DND-41 (cell line): ENCODE results near the gene FABP2.

ENCODE experiments used
- ATAC-seq: fragments of 200-7000 bp; cut with Tn5 transposase; 3 replicates; pipeline ENCODE4 v1.9.1; 2021; ENCODE audit warnings: low read depth; ENCODE audit not compliant: insufficient read depth
- DNase-seq: peaks from one replicate; pipeline ENCODE4 v3.0.0-alpha.2; 2020
- H2AFZ ChIP-seq: 2 replicates; pipeline ENCODE4 v1.6.0; 2012; ENCODE audit warnings: low read depth, low read length
- H3K27ac ChIP-seq: 2 replicates; pipeline ENCODE4 v1.5.1; 2012; ENCODE audit warnings: low read length, inconsistent platforms
- H3K27me3 ChIP-seq: fragments of 200-600 bp; sonication (generic); 2 replicates; pipeline ENCODE4 v1.6.0; 2012; ENCODE audit warnings: low read length, mild to moderate bottlenecking, inconsistent platforms; ENCODE audit not compliant: insufficient read depth, poor library complexity
- H3K36me3 ChIP-seq: 2 replicates; pipeline ENCODE4 v1.5.1; 2012; ENCODE audit warnings: low read length, inconsistent platforms; ENCODE audit not compliant: insufficient read depth
- H3K4me1 ChIP-seq: 2 replicates; pipeline ENCODE4 v1.5.1; 2012; ENCODE audit warnings: mild to moderate bottlenecking, low read length; ENCODE audit not compliant: insufficient read depth
- H3K4me2 ChIP-seq: 2 replicates; pipeline ENCODE4 v1.6.0; 2012; ENCODE audit warnings: mild to moderate bottlenecking, moderate library complexity, low read length, inconsistent platforms; ENCODE audit not compliant: insufficient read depth
- H3K4me3 ChIP-seq, 2 experiments: fragments of 200-600 bp in 1 of 2; shearing (Covaris generic) in 1 of 2; 2 replicates each; pipeline ENCODE4 v1.5.1; 2012 to 2016; ENCODE audit warnings: inconsistent platforms in 2 of 2, low read length in 2 of 2, mild to moderate bottlenecking in 2 of 2, low read depth in 1 of 2, moderate library complexity in 1 of 2
- H3K79me2 ChIP-seq: 2 replicates; pipeline ENCODE4 v1.6.0; 2012; ENCODE audit warnings: low read length, inconsistent platforms; ENCODE audit not compliant: insufficient read depth
- H3K9ac ChIP-seq: 2 replicates; pipeline ENCODE4 v1.6.0; 2012; ENCODE audit warnings: low read depth, mild to moderate bottlenecking, inconsistent platforms, low read length, moderate library complexity
- H3K9me3 ChIP-seq: 2 replicates; pipeline ENCODE4 v1.5.1; 2012; ENCODE audit warnings: low read length, moderate library complexity, mild to moderate bottlenecking, inconsistent platforms; ENCODE audit not compliant: insufficient read depth, severe bottlenecking
- H4K20me1 ChIP-seq: 2 replicates; pipeline ENCODE4 v1.6.0; 2012; ENCODE audit warnings: low read length; ENCODE audit not compliant: insufficient read depth
- EZH2 ChIP-seq: IDR thresholded peaks from 3 replicates; pipeline ENCODE4 v1.6.1; 2012; ENCODE audit warnings: borderline replicate concordance, low read depth, mild to moderate bottlenecking, moderate library complexity, low read length, inconsistent platforms; ENCODE audit not compliant: severe bottlenecking
- TF ChIP-seq, protein P1 (sequence below): IDR thresholded peaks from 2 replicates; pipeline ENCODE4 v1.5.1; 2012; ENCODE audit warnings: borderline replicate concordance, low read length, moderate library complexity, mild to moderate bottlenecking; ENCODE audit not compliant: poor library complexity, severe bottlenecking; ENCODE audit errors: extremely low read depth

Gene FABP2

DNA sequence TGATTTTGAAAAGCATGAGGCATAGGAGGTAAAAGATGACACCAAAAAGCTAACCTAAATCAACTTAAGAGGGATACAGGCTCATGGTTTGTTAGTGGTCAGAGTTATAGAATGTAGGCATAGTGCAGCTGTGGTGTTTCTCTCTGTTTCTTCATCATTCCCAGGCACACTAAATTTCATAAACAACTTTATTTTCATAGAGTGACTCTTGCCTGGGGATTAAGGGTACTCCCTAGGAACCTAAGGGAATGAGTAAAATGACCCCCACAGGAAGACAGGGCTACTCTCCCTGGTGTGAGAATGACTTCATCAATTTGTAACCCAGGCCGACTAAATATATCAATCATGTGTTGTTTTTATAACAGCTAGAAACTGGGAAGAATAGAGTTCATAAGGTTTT lies 11.1 kb downstream of the FABP2 start:
- no peak overlapping the region for H3K4me3 ChIP-seq
- ATAC-seq (no peak), DNase-seq (no peak)
- H4K20me1 ChIP-seq, result no peaks in the 10 kb centered on the region
- H3K36me3 ChIP-seq, result no peaks in the 10 kb centered on the region
- no peak for TF ChIP-seq EZH2
- TF ChIP-seq, protein P1, sequence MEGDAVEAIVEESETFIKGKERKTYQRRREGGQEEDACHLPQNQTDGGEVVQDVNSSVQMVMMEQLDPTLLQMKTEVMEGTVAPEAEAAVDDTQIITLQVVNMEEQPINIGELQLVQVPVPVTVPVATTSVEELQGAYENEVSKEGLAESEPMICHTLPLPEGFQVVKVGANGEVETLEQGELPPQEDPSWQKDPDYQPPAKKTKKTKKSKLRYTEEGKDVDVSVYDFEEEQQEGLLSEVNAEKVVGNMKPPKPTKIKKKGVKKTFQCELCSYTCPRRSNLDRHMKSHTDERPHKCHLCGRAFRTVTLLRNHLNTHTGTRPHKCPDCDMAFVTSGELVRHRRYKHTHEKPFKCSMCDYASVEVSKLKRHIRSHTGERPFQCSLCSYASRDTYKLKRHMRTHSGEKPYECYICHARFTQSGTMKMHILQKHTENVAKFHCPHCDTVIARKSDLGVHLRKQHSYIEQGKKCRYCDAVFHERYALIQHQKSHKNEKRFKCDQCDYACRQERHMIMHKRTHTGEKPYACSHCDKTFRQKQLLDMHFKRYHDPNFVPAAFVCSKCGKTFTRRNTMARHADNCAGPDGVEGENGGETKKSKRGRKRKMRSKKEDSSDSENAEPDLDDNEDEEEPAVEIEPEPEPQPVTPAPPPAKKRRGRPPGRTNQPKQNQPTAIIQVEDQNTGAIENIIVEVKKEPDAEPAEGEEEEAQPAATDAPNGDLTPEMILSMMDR, result no peak
- no peak overlapping the region for H3K27ac ChIP-seq
- H3K4me2 ChIP-seq, result no peak overlapping the region
- H3K27me3 ChIP-seq, result peaks cover 22% of the 10 kb centered on the region
- H2AFZ ChIP-seq, result no peak overlapping the region
- H3K9me3 ChIP-seq, result no peaks in the 10 kb centered on the region
- H3K9ac ChIP-seq, result no peak overlapping the region
- H3K4me1 ChIP-seq, result no peaks in the 10 kb centered on the region
- no peaks in the 10 kb centered on the region for H3K79me2 ChIP-seq

DNA sequence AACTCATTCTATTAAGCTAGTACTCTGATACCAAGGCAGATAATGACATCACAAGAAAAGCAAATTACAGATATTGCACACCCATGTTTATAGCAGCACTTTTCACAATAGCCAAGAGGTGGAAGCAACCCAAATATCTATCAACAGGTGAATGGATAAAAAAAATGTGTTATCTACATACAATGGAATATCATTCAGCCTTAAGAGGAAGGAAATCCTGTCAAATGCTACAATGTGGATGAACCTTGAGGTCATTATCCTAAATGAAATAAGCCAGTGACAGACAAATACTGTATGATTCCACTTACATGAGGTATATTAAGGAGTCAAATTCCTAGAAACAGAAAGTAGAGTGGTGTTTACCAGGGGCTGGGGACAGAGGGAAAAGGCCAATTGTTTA lies 14.3 kb downstream of the FABP2 start:
- DNase-seq, result no peak
- ATAC-seq, result no peak
- H3K4me3 ChIP-seq, result no peak overlapping the region
- TF ChIP-seq, protein P1, result no peak
- no peak for TF ChIP-seq EZH2
- no peaks in the 10 kb centered on the region for H3K4me1 ChIP-seq
- H3K27ac ChIP-seq, result no peak overlapping the region
- peaks cover 8% of the 10 kb centered on the region for H3K27me3 ChIP-seq
- no peak overlapping the region for H3K9ac ChIP-seq
- H4K20me1 ChIP-seq, result no peaks in the 10 kb centered on the region
- H3K9me3 ChIP-seq, result no peaks in the 10 kb centered on the region
- H3K36me3 ChIP-seq, result no peaks in the 10 kb centered on the region
- H2AFZ ChIP-seq, result no peak overlapping the region
- H3K79me2 ChIP-seq, result no peaks in the 10 kb centered on the region
- no peak overlapping the region for H3K4me2 ChIP-seq

DNA sequence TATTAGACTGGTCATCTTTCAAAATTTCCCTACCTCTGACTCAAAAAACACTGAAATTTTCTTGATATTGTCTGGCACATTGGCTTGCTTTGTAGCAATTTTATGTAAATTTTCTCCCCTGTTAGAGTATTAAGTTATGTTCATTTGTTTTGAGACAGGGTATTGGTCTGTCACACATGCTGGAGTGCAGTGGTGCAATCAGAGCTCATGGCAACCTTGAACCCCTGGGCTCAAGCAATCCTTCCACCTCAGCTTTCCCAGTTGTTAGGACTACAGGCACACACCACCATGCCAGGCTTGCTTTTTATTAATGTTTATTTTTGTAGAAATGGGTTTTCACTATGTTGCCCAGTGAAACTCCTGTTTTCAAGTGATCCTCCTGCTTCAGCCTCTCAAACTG lies 17.5 kb downstream of the FABP2 start:
- H3K27ac ChIP-seq, result no peak overlapping the region
- no peak for ATAC-seq

More for the DNA sequence above, 17.5 kb downstream of the FABP2 start:
- no peak for DNase-seq
- H3K4me3 ChIP-seq, result no peak overlapping the region
- no peak overlapping the region for H3K4me2 ChIP-seq
- H2AFZ ChIP-seq, result no peak overlapping the region
- peaks cover 13% of the 10 kb centered on the region for H3K79me2 ChIP-seq
- TF ChIP-seq, protein P1, result no peak
- TF ChIP-seq EZH2, result no peak
- no peaks in the 10 kb centered on the region for H3K9me3 ChIP-seq
- H3K36me3 ChIP-seq, result peaks cover 5% of the 10 kb centered on the region; the same call in 1 of the 2 replicates
- peaks cover 18% of the 10 kb centered on the region for H3K4me1 ChIP-seq
- no peaks in the 10 kb centered on the region for H3K27me3 ChIP-seq
- H3K9ac ChIP-seq, result no peak overlapping the region
- H4K20me1 ChIP-seq, result no peaks in the 10 kb centered on the region
